HG03469 (cell line): Measurements from ENCODE around the gene KCNIP3.
"Not testable (repeated sequence)": the region's sequence is repeated elsewhere in the genome, so short reads cannot be mapped to it uniquely, and the experiment has no call there.

Experiments used
- ATAC-seq: cut with Tn5 transposase; IDR thresholded peaks from one replicate; pipeline ENCODE4 v1.9.1; 2021; ENCODE audit warnings: mild to moderate bottlenecking, moderate library complexity, moderate number of reproducible peaks; ENCODE audit not compliant: unreplicated experiment

Gene KCNIP3

GRCh38 chr2:95399061-95399460, 101.9 kb downstream of the KCNIP3 start:
- no peak for ATAC-seq

- no peak for ATAC-seq
These were observed 104.3 kb downstream of the KCNIP3 start for GRCh38 chr2:95401480-95401879.

GRCh38 chr2:95402004-95402369, 104.8 kb downstream of the KCNIP3 start:
- not testable (repeated sequence) for ATAC-seq

GRCh38 chr2:95402370-95403203, 105.4 kb downstream of the KCNIP3 start, which contains the start of gene FAHD2A:
FAHD2A (plus strand) TSS chr2:95402708; CDS start chr2:95405559, 2,851 bp downstream.
- ATAC-seq: peak; percentile 86

GRCh38 chr2:95403204-95403721, 106.1 kb downstream of the KCNIP3 start:
- ATAC-seq: not testable (repeated sequence)

- ATAC-seq: not testable (repeated sequence)
These were observed 106.7 kb downstream of the KCNIP3 start for GRCh38 chr2:95403824-95404223.

GRCh38 chr2:95404676-95405075, 107.5 kb downstream of the KCNIP3 start:
- not testable (repeated sequence) for ATAC-seq

- not testable (repeated sequence) for ATAC-seq
These were observed 114.1 kb downstream of the KCNIP3 start for GRCh38 chr2:95411239-95411638.

- peak; percentile 52 for ATAC-seq
These were observed 117.0 kb downstream of the KCNIP3 start for GRCh38 chr2:95414015-95414594.

GRCh38 chr2:95415138-95415537, 118.0 kb downstream of the KCNIP3 start:
- not testable (repeated sequence) for ATAC-seq

GRCh38 chr2:95415561-95415960, 118.4 kb downstream of the KCNIP3 start:
- not testable (repeated sequence) for ATAC-seq

- ATAC-seq: not testable (repeated sequence)
These were observed 130.2 kb downstream of the KCNIP3 start for GRCh38 chr2:95427196-95427867.

GRCh38 chr2:95429748-95430467, 132.8 kb downstream of the KCNIP3 start:
- ATAC-seq: not testable (repeated sequence)

- not testable (repeated sequence) for ATAC-seq
These were observed 136.2 kb downstream of the KCNIP3 start for GRCh38 chr2:95433373-95433772.

- not testable (repeated sequence) for ATAC-seq
These were observed 136.8 kb downstream of the KCNIP3 start for GRCh38 chr2:95433973-95434372.

GRCh38 chr2:95434507-95435076, 137.4 kb downstream of the KCNIP3 start:
- ATAC-seq: not testable (repeated sequence)

- ATAC-seq: not testable (repeated sequence)
These were observed 138.2 kb downstream of the KCNIP3 start for GRCh38 chr2:95435162-95435871.
